HG02884 (cell line): ENCODE results near the gene BOLL.
"Not testable (repeated sequence)": the region's sequence is repeated elsewhere in the genome, so short reads cannot be mapped to it uniquely, and the experiment has no call there.

ENCODE experiments used
- ATAC-seq: cut with Tn5 transposase; IDR thresholded peaks from one replicate; pipeline ENCODE4 v1.9.1; 2021; ENCODE audit warnings: mild to moderate bottlenecking, moderate library complexity; ENCODE audit not compliant: unreplicated experiment

The BOLL gene

GRCh38 chr2:197798187-197798586 lies 13.1 kb upstream of the BOLL start:
- no peak for ATAC-seq

GRCh38 chr2:197795277-197795676 lies 10.2 kb upstream of the BOLL start:
- ATAC-seq = no peak

GRCh38 chr2:197793456-197793855 lies 8.3 kb upstream of the BOLL start:
- ATAC-seq = no peak

GRCh38 chr2:197786010-197786877 lies 1.1 kb upstream of the BOLL start:
- peak; percentile 58 for ATAC-seq

- no peak for ATAC-seq
Observed at GRCh38 chr2:197782126-197782525, 3.0 kb downstream of the BOLL start.

- ATAC-seq = no peak
Observed at GRCh38 chr2:197779261-197779660, 5.9 kb downstream of the BOLL start.

GRCh38 chr2:197777823-197778407 lies 7.2 kb downstream of the BOLL start:
- no peak for ATAC-seq

GRCh38 chr2:197760293-197760657 lies 24.8 kb downstream of the BOLL start:
- no peak for ATAC-seq

- no peak for ATAC-seq
Observed at GRCh38 chr2:197759625-197760292, 25.4 kb downstream of the BOLL start.

- ATAC-seq = no peak
Observed at GRCh38 chr2:197759013-197759412, 26.1 kb downstream of the BOLL start.

GRCh38 chr2:197740200-197740599 lies 44.9 kb downstream of the BOLL start:
- ATAC-seq = no peak

GRCh38 chr2:197728555-197729544 lies 56.3 kb downstream of the BOLL start:
- not testable (repeated sequence) for ATAC-seq

GRCh38 chr2:197727011-197727410 lies 58.1 kb downstream of the BOLL start:
- ATAC-seq = no peak

GRCh38 chr2:197717863-197718262 lies 67.3 kb downstream of the BOLL start:
- ATAC-seq = no peak

GRCh38 chr2:197713271-197713670 lies 71.8 kb downstream of the BOLL start:
- no peak for ATAC-seq

- ATAC-seq = no peak
Observed at GRCh38 chr2:197711578-197711977, 73.5 kb downstream of the BOLL start.

- ATAC-seq = peak; percentile 84
Observed at GRCh38 chr2:197710424-197711042, 74.6 kb downstream of the BOLL start.

- not testable (repeated sequence) for ATAC-seq
Observed at GRCh38 chr2:197709140-197709539, 76.0 kb downstream of the BOLL start.

GRCh38 chr2:197708331-197708730 lies 76.8 kb downstream of the BOLL start:
- no peak for ATAC-seq
